Lower leg skin (tissue), 3 donors: ENCODE measurements around the gene LSM14B.

Experiments used
- POLR2A ChIP-seq, 2 donors: fragments of 450-650 bp; IDR thresholded peaks; one replicate each; pipeline ENCODE4 v1.6.1; 2016 to 2017; ENCODE audit warnings: antibody characterized with exemption in 2 of 2, mild to moderate bottlenecking in 1 of 2, moderate library complexity in 1 of 2
- TF ChIP-seq, protein P1 (sequence below), 3 donors: fragments of 450-650 bp; IDR thresholded peaks; one replicate each; pipeline ENCODE4 v1.5.1; 2016; ENCODE audit warnings: antibody characterized with exemption in 3 of 3, mild to moderate bottlenecking in 3 of 3, moderate library complexity in 2 of 3

DNA sequence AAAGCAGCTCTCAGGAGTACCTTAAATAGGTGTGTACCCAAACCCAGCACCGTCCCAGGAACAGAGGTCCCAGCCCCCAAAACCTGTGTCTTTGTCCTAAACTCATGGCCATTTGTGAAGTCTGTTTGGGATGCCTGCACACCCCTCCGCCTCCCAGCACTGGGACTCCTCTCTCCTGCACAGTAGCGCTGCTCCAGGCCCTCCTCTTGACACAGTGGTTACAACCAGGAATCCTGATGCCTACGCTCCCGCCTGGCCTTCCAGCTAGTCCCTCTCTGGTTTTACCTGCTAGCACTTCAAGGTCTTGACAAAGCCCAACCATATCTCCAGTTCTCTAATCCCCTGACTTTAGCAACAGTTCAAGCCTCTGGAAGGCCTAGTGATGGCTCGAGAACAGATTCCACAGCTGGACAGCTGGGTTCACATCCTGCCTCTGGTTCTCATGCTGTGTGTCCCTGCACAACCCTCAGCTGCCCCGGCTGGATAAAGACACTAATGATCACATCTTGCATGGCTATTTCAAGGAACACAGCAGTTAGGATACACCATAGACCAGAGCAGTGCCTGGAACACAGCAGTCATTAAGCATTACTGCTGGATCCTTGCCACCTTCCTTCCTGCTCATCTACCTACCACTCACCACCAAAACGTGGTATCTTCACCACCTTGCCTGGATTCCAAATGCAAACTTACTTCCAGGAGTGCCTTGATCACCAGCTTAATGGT, 15.4 kb downstream of the LSM14B start:
- TF ChIP-seq POLR2A (IDR thresholded peaks at IDR 0.05), result no peak
- TF ChIP-seq, protein P1, sequence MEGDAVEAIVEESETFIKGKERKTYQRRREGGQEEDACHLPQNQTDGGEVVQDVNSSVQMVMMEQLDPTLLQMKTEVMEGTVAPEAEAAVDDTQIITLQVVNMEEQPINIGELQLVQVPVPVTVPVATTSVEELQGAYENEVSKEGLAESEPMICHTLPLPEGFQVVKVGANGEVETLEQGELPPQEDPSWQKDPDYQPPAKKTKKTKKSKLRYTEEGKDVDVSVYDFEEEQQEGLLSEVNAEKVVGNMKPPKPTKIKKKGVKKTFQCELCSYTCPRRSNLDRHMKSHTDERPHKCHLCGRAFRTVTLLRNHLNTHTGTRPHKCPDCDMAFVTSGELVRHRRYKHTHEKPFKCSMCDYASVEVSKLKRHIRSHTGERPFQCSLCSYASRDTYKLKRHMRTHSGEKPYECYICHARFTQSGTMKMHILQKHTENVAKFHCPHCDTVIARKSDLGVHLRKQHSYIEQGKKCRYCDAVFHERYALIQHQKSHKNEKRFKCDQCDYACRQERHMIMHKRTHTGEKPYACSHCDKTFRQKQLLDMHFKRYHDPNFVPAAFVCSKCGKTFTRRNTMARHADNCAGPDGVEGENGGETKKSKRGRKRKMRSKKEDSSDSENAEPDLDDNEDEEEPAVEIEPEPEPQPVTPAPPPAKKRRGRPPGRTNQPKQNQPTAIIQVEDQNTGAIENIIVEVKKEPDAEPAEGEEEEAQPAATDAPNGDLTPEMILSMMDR (IDR thresholded peaks at IDR 0.05), result no peak
